GM23338 (cell line): ENCODE measurements around the gene KBTBD12. TPM values are rescaled to one million over a fixed set of nuclear protein-coding genes. Genes with fewer than 3 reads are reported as not detected.

Experiments
- ATAC-seq: fragments of 200-7000 bp; cut with Tn5 transposase; 3 replicates; pipeline ENCODE4 v1.9.1; 2020
- DNase-seq: peaks from one replicate; pipeline ENCODE4 v3.0.0-alpha.2; 2015; ENCODE audit warnings: low spot score
- H2AFZ ChIP-seq: fragments of 200-600 bp; sonication (generic); 2 replicates; pipeline ENCODE4 v1.8.0; 2016; ENCODE audit warnings: antibody characterized with exemption, mild to moderate bottlenecking, moderate library complexity
- H3F3A ChIP-seq: fragments of 200-600 bp; sonication (generic); replicated peaks from 2 replicates; pipeline ENCODE4 v1.8.0; 2017; ENCODE audit warnings: antibody characterized with exemption, mixed run types, low read depth
- H3K27ac ChIP-seq: fragments of 200-600 bp; sonication (generic); 2 replicates; pipeline ENCODE4 v1.6.1; 2016; ENCODE audit warnings: low read depth
- H3K27me3 ChIP-seq: fragments of 200-600 bp; sonication (generic); 2 replicates; pipeline ENCODE4 v1.8.0; 2016; ENCODE audit warnings: mild to moderate bottlenecking, mixed run types, moderate library complexity; ENCODE audit not compliant: insufficient read depth
- H3K36me3 ChIP-seq: fragments of 200-600 bp; sonication (generic); 2 replicates; pipeline ENCODE4 v1.8.0; 2016; ENCODE audit warnings: mild to moderate bottlenecking; ENCODE audit not compliant: insufficient read depth
- H3K4me1 ChIP-seq: fragments of 200-600 bp; sonication (generic); 2 replicates; pipeline ENCODE4 v1.8.0; 2016; ENCODE audit warnings: mild to moderate bottlenecking, moderate library complexity; ENCODE audit not compliant: insufficient read depth
- H3K4me2 ChIP-seq: fragments of 200-600 bp; sonication (generic); 2 replicates; pipeline ENCODE4 v1.7.1; 2017; ENCODE audit warnings: mixed run types
- H3K4me3 ChIP-seq: fragments of 200-600 bp; sonication (generic); 2 replicates; pipeline ENCODE4 v1.6.1; 2016; ENCODE audit warnings: mixed run types
- H3K79me2 ChIP-seq: fragments of 200-600 bp; sonication (generic); replicated peaks from 2 replicates; pipeline ENCODE4 v1.8.0; 2017; ENCODE audit warnings: mild to moderate bottlenecking; ENCODE audit not compliant: insufficient read depth
- H3K9me2 ChIP-seq: fragments of 200-600 bp; sonication (generic); 2 replicates; pipeline ENCODE4 v1.8.0; 2017; ENCODE audit not compliant: insufficient read depth
- H4K20me1 ChIP-seq: fragments of 200-600 bp; sonication (generic); replicated peaks from 2 replicates; pipeline ENCODE4 v1.8.0; 2017; ENCODE audit warnings: mild to moderate bottlenecking; ENCODE audit not compliant: insufficient read depth
- H3K27ac Mint-ChIP-seq: 2 replicates; pipeline ENCODE4 v1.8.0; 2020; ENCODE audit warnings: inconsistent platforms, mild to moderate bottlenecking, moderate library complexity, mixed read lengths
- H3K27me3 Mint-ChIP-seq: 3 replicates; pipeline ENCODE4 v1.8.0; 2022; ENCODE audit warnings: low read depth, mild to moderate bottlenecking, moderate library complexity, mixed read lengths, inconsistent platforms; ENCODE audit not compliant: insufficient read depth, poor library complexity
- H3K36me3 Mint-ChIP-seq: 3 replicates; pipeline ENCODE4 v1.8.0; 2021; ENCODE audit warnings: low read depth, mild to moderate bottlenecking, inconsistent platforms, moderate library complexity, mixed read lengths
- H3K4me1 Mint-ChIP-seq: 3 replicates; pipeline ENCODE4 v1.8.0; 2020; ENCODE audit warnings: mild to moderate bottlenecking, inconsistent platforms, mixed read lengths
- H3K4me3 Mint-ChIP-seq: 3 replicates; pipeline ENCODE4 v1.8.0; 2021; ENCODE audit warnings: moderate library complexity, mild to moderate bottlenecking, inconsistent platforms, mixed read lengths
- H3K9me3 Mint-ChIP-seq: 3 replicates; pipeline ENCODE4 v1.8.0; 2020; ENCODE audit warnings: moderate library complexity, mild to moderate bottlenecking, inconsistent platforms, mixed read lengths
- CREB1 ChIP-seq: fragments of 250-450 bp; sonication (Bioruptor Pico); IDR thresholded peaks from 2 replicates; pipeline ENCODE4 v1.5.0; 2020; ENCODE audit warnings: low read depth, mild to moderate bottlenecking, moderate library complexity
- EZH2 ChIP-seq: fragments of 200-600 bp; sonication (generic); IDR thresholded peaks from one replicate; pipeline ENCODE4 v1.8.0; 2017; ENCODE audit warnings: antibody characterized with exemption, mild to moderate bottlenecking, low read depth; ENCODE audit not compliant: unreplicated experiment
- EZH2phosphoT487 ChIP-seq: fragments of 200-600 bp; sonication (generic); IDR thresholded peaks from one replicate; pipeline ENCODE4 v1.8.1; 2018; ENCODE audit warnings: antibody characterized with exemption; ENCODE audit not compliant: unreplicated experiment
- JUNB ChIP-seq: IDR thresholded peaks from one replicate; pipeline ENCODE4 v1.6.1; 2016; ENCODE audit warnings: antibody characterized with exemption; ENCODE audit not compliant: unreplicated experiment
- NANOG ChIP-seq: IDR thresholded peaks from 2 replicates; pipeline ENCODE4 v1.6.1; 2016; ENCODE audit warnings: antibody characterized with exemption, borderline replicate concordance
- POLR2AphosphoS5 ChIP-seq: IDR thresholded peaks from 2 replicates; pipeline ENCODE4 v1.6.1; 2016; ENCODE audit warnings: antibody characterized with exemption, low read depth
- STAT1 ChIP-seq: IDR thresholded peaks from one replicate; pipeline ENCODE4 v1.6.1; 2016; ENCODE audit warnings: antibody characterized with exemption; ENCODE audit not compliant: unreplicated experiment
- ZNF114 ChIP-seq: fragments of 250-450 bp; sonication (Bioruptor Pico); IDR thresholded peaks from 2 replicates; pipeline ENCODE4 v1.5.0; 2020; ENCODE audit warnings: mild to moderate bottlenecking, moderate library complexity
- ZNF331 ChIP-seq: fragments of 250-450 bp; sonication (Bioruptor Pico); IDR thresholded peaks from 2 replicates; pipeline ENCODE4 v1.5.0; 2020; ENCODE audit warnings: low read depth, mild to moderate bottlenecking, moderate library complexity
- polyA plus RNA-seq: library from polyadenylated mRNA; unstranded; fragments of >200 nt; fragmentation: Nextera tagmentation; extraction: Ambion mirVana; gene quantifications from 2 replicates; pipeline ENCODE4 v1.2.1, GENCODE V29; 2016
- total RNA-seq: library from RNA; depleted of rRNA; stranded (reverse); fragments of >200 nt; shearing (Covaris generic); gene quantifications from 2 replicates; pipeline ENCODE4 v1.2.3, GENCODE V29; 2014
- TF ChIP-seq, protein P1 (sequence below): fragments of 250-450 bp; sonication (Bioruptor Pico); IDR thresholded peaks from 2 replicates; pipeline ENCODE4 v1.5.0; 2020; ENCODE audit warnings: mild to moderate bottlenecking, moderate library complexity
- TF ChIP-seq, protein P2 (sequence below): IDR thresholded peaks from 2 replicates; pipeline ENCODE4 v1.6.1; 2016; ENCODE audit warnings: antibody characterized with exemption
- TF ChIP-seq, protein P3 (sequence below): IDR thresholded peaks from one replicate; pipeline ENCODE4 v1.6.1; 2018; ENCODE audit warnings: antibody characterized with exemption; ENCODE audit not compliant: unreplicated experiment
- TF ChIP-seq, protein P4 (sequence below), 2 experiments: fragments of 200-600 bp in 1 of 2; sonication (generic) in 1 of 2; conservative IDR thresholded peaks; 2 replicates each; pipeline versions ENCODE4 v1.5.1 to v1.6.1; 2016 to 2017; ENCODE audit warnings: antibody characterized with exemption in 2 of 2, low read depth in 2 of 2, mild to moderate bottlenecking in 2 of 2, moderate library complexity in 1 of 2

The KBTBD12 gene
- total and polyA plus RNA-seq, 2 experiments from 2014 or later, result 0.53 to 0.69 TPM

DNA sequence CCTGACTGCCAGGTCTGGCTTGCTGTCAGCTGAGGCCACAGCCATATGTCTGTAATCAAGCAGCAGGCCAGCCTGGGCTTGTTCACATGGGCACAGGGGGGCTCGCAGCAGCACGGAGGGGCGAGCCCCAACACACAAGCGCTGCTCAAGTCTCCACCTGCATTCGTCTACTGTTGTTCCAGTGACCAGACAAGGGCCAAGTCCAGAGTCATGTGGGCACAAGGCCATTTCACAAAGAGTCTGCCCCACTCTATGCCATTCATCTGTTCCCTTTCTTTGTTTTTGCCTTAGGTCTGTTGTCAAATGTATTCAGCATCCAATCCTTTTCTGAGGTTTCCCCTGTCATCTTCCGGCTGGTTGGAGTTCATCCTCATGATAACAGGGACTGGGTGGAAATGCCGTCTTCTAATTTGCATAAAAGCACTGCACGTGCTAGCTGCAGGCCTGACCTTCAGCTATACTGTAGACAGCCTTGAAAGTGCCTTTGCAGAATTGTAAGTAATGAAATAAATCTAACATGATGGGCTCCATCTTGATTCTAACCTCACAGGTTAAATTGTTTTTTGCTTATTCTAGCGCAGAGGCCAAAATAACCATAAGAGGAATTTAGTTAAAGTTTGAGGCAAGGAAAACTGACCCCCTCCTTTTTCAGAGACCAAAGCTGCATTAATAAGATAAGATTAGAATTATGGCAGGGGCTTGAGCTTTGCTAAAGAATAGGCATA, 28.6 kb upstream of the KBTBD12 start:
- Histone ChIP-seq H3K9me2 (no peaks in the 10 kb centered on the region), H2AFZ (no peak overlapping the region), H3K36me3 (no peaks in the 10 kb centered on the region), H4K20me1 (no peaks in the 10 kb centered on the region), H3K27ac (no peak overlapping the region), H3K4me1 (no peaks in the 10 kb centered on the region), H3K79me2 (no peaks in the 10 kb centered on the region), H3K27me3 (no peaks in the 10 kb centered on the region), H3K4me2 (no peak overlapping the region), H3K4me3 (no peak overlapping the region), H3F3A (no peaks in the 10 kb centered on the region)
- H3K36me3 Mint-ChIP-seq, result peaks cover 10% of the 10 kb centered on the region; the same call in 2 of the 3 replicates
- H3K4me3 Mint-ChIP-seq, result no peak overlapping the region
- peaks cover 15% of the 10 kb centered on the region for H3K9me3 Mint-ChIP-seq
- TF ChIP-seq, protein P1, sequence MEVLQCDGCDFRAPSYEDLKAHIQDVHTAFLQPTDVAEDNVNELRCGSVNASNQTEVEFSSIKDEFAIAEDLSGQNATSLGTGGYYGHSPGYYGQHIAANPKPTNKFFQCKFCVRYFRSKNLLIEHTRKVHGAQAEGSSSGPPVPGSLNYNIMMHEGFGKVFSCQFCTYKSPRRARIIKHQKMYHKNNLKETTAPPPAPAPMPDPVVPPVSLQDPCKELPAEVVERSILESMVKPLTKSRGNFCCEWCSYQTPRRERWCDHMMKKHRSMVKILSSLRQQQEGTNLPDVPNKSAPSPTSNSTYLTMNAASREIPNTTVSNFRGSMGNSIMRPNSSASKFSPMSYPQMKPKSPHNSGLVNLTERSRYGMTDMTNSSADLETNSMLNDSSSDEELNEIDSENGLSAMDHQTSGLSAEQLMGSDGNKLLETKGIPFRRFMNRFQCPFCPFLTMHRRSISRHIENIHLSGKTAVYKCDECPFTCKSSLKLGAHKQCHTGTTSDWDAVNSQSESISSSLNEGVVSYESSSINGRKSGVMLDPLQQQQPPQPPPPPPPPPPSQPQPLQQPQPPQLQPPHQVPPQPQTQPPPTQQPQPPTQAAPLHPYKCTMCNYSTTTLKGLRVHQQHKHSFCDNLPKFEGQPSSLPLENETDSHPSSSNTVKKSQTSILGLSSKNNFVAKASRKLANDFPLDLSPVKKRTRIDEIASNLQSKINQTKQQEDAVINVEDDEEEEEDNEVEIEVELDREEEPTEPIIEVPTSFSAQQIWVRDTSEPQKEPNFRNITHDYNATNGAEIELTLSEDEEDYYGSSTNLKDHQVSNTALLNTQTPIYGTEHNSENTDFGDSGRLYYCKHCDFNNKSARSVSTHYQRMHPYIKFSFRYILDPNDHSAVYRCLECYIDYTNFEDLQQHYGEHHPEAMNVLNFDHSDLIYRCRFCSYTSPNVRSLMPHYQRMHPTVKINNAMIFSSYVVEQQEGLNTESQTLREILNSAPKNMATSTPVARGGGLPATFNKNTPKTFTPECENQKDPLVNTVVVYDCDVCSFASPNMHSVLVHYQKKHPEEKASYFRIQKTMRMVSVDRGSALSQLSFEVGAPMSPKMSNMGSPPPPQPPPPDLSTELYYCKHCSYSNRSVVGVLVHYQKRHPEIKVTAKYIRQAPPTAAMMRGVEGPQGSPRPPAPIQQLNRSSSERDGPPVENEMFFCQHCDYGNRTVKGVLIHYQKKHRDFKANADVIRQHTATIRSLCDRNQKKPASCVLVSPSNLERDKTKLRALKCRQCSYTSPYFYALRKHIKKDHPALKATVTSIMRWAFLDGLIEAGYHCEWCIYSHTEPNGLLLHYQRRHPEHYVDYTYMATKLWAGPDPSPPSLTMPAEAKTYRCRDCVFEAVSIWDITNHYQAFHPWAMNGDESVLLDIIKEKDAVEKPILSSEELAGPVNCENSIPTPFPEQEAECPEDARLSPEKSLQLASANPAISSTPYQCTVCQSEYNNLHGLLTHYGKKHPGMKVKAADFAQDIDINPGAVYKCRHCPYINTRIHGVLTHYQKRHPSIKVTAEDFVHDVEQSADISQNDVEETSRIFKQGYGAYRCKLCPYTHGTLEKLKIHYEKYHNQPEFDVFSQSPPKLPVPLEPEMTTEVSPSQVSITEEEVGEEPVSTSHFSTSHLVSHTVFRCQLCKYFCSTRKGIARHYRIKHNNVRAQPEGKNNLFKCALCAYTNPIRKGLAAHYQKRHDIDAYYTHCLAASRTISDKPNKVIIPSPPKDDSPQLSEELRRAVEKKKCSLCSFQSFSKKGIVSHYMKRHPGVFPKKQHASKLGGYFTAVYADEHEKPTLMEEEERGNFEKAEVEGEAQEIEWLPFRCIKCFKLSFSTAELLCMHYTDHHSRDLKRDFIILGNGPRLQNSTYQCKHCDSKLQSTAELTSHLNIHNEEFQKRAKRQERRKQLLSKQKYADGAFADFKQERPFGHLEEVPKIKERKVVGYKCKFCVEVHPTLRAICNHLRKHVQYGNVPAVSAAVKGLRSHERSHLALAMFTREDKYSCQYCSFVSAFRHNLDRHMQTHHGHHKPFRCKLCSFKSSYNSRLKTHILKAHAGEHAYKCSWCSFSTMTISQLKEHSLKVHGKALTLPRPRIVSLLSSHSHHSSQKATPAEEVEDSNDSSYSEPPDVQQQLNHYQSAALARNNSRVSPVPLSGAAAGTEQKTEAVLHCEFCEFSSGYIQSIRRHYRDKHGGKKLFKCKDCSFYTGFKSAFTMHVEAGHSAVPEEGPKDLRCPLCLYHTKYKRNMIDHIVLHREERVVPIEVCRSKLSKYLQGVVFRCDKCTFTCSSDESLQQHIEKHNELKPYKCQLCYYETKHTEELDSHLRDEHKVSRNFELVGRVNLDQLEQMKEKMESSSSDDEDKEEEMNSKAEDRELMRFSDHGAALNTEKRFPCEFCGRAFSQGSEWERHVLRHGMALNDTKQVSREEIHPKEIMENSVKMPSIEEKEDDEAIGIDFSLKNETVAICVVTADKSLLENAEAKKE (CRISPR knock-in tag), result no peak
- TF ChIP-seq NANOG, result no peak
- no peak for TF ChIP-seq JUNB
- TF ChIP-seq STAT1, result no peak
- TF ChIP-seq POLR2AphosphoS5, result no peak
- TF ChIP-seq, protein P2, sequence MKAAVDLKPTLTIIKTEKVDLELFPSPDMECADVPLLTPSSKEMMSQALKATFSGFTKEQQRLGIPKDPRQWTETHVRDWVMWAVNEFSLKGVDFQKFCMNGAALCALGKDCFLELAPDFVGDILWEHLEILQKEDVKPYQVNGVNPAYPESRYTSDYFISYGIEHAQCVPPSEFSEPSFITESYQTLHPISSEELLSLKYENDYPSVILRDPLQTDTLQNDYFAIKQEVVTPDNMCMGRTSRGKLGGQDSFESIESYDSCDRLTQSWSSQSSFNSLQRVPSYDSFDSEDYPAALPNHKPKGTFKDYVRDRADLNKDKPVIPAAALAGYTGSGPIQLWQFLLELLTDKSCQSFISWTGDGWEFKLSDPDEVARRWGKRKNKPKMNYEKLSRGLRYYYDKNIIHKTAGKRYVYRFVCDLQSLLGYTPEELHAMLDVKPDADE, result no peak
- TF ChIP-seq EZH2phosphoT487, result no peak
- no peak for TF ChIP-seq ZNF331 (CRISPR knock-in tag)
- TF ChIP-seq, protein P3, sequence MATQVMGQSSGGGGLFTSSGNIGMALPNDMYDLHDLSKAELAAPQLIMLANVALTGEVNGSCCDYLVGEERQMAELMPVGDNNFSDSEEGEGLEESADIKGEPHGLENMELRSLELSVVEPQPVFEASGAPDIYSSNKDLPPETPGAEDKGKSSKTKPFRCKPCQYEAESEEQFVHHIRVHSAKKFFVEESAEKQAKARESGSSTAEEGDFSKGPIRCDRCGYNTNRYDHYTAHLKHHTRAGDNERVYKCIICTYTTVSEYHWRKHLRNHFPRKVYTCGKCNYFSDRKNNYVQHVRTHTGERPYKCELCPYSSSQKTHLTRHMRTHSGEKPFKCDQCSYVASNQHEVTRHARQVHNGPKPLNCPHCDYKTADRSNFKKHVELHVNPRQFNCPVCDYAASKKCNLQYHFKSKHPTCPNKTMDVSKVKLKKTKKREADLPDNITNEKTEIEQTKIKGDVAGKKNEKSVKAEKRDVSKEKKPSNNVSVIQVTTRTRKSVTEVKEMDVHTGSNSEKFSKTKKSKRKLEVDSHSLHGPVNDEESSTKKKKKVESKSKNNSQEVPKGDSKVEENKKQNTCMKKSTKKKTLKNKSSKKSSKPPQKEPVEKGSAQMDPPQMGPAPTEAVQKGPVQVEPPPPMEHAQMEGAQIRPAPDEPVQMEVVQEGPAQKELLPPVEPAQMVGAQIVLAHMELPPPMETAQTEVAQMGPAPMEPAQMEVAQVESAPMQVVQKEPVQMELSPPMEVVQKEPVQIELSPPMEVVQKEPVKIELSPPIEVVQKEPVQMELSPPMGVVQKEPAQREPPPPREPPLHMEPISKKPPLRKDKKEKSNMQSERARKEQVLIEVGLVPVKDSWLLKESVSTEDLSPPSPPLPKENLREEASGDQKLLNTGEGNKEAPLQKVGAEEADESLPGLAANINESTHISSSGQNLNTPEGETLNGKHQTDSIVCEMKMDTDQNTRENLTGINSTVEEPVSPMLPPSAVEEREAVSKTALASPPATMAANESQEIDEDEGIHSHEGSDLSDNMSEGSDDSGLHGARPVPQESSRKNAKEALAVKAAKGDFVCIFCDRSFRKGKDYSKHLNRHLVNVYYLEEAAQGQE, result no peak
- TF ChIP-seq EZH2, result no peak
- TF ChIP-seq, protein P4, sequence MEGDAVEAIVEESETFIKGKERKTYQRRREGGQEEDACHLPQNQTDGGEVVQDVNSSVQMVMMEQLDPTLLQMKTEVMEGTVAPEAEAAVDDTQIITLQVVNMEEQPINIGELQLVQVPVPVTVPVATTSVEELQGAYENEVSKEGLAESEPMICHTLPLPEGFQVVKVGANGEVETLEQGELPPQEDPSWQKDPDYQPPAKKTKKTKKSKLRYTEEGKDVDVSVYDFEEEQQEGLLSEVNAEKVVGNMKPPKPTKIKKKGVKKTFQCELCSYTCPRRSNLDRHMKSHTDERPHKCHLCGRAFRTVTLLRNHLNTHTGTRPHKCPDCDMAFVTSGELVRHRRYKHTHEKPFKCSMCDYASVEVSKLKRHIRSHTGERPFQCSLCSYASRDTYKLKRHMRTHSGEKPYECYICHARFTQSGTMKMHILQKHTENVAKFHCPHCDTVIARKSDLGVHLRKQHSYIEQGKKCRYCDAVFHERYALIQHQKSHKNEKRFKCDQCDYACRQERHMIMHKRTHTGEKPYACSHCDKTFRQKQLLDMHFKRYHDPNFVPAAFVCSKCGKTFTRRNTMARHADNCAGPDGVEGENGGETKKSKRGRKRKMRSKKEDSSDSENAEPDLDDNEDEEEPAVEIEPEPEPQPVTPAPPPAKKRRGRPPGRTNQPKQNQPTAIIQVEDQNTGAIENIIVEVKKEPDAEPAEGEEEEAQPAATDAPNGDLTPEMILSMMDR (conservative IDR thresholded peaks at IDR 0.05; ENCODE audit: low read depth in 2 of 2), result no peak
- no peak for TF ChIP-seq ZNF114 (CRISPR knock-in tag)
- no peak for TF ChIP-seq CREB1 (CRISPR knock-in tag)
- DNase-seq, result no peak
- H3K27me3 Mint-ChIP-seq, result peaks cover 2% of the 10 kb centered on the region
- no peak for ATAC-seq
- H3K27ac Mint-ChIP-seq, result no peak overlapping the region
- no peaks in the 10 kb centered on the region for H3K4me1 Mint-ChIP-seq
